Smooth muscle cell (in vitro differentiated cells): ENCODE data around the gene EXOC3. TPM values are rescaled to one million over a fixed set of nuclear protein-coding genes. Genes with fewer than 3 reads are reported as not detected.

Source experiments
- DNase-seq: peaks from one replicate; lab custom pipeline; 2025; ENCODE audit not compliant: unreplicated experiment; lab: John Stamatoyannopoulos, UW
- H2AFZ ChIP-seq: fragments of 200-600 bp; sonication (generic); 2 replicates; pipeline ENCODE4 v1.6.0; 2016; ENCODE audit warnings: antibody characterized with exemption, low read depth, mild to moderate bottlenecking
- H3F3A ChIP-seq: fragments of 200-600 bp; sonication (generic); 2 replicates; pipeline ENCODE4 v1.6.0; 2017; ENCODE audit warnings: antibody characterized with exemption, low read depth
- H3K27ac ChIP-seq: fragments of 200-600 bp; sonication (generic); 2 replicates; pipeline ENCODE4 v1.5.1; 2016; ENCODE audit warnings: low read depth, mild to moderate bottlenecking
- H3K27me3 ChIP-seq: fragments of 200-600 bp; sonication (generic); 2 replicates; pipeline ENCODE4 v1.6.1; 2016; ENCODE audit warnings: low read depth, mild to moderate bottlenecking
- H3K36me3 ChIP-seq: fragments of 200-600 bp; sonication (generic); 2 replicates; pipeline ENCODE4 v1.5.1; 2016; ENCODE audit warnings: low read depth
- H3K4me1 ChIP-seq: fragments of 200-600 bp; sonication (generic); 2 replicates; pipeline ENCODE4 v1.5.1; 2016; ENCODE audit warnings: low read depth
- H3K4me2 ChIP-seq: fragments of 200-600 bp; sonication (generic); 2 replicates; pipeline ENCODE4 v1.6.0; 2016; ENCODE audit warnings: mild to moderate bottlenecking
- H3K4me3 ChIP-seq: fragments of 200-600 bp; sonication (generic); 2 replicates; pipeline ENCODE4 v1.5.1; 2016; ENCODE audit warnings: mild to moderate bottlenecking
- H3K79me2 ChIP-seq: fragments of 200-600 bp; sonication (generic); 2 replicates; pipeline ENCODE4 v1.6.0; 2016; ENCODE audit warnings: low read depth, mild to moderate bottlenecking
- H3K9ac ChIP-seq: fragments of 200-600 bp; sonication (generic); 2 replicates; pipeline ENCODE4 v1.6.0; 2016; ENCODE audit warnings: low read depth
- H3K9me3 ChIP-seq: fragments of 200-600 bp; sonication (generic); replicated peaks from 2 replicates; pipeline ENCODE4 v1.5.1; 2016; ENCODE audit warnings: low read depth
- H4K20me1 ChIP-seq: fragments of 200-600 bp; sonication (generic); 2 replicates; pipeline ENCODE4 v1.6.0; 2016; ENCODE audit warnings: low read depth
- WGBS: methylation state at CpG from one replicate; pipeline ENCODE4 v1.1.7; 2016; ENCODE audit warnings: low lambda C conversion rate; 5-methylcytosine and 5-hydroxymethylcytosine counted together
- polyA plus RNA-seq: library from polyadenylated mRNA; unstranded; fragments of >200 nt; fragmentation: Nextera tagmentation; extraction: Ambion mirVana; gene quantifications from 2 replicates; pipeline ENCODE4 v1.2.1, GENCODE V29; 2016
- total RNA-seq: library from RNA; depleted of rRNA; stranded (reverse); fragments of >200 nt; gene quantifications from 2 replicates; pipeline ENCODE4 v1.2.3, GENCODE V29; 2014
- TF ChIP-seq, protein P1 (sequence below): fragments of 200-600 bp; sonication (generic); IDR thresholded peaks from 2 replicates; pipeline ENCODE4 v1.5.1; 2017; ENCODE audit warnings: borderline replicate concordance, mild to moderate bottlenecking, antibody characterized with exemption; ENCODE audit not compliant: insufficient read depth, poor library complexity, severe bottlenecking

Gene EXOC3
- total and polyA plus RNA-seq, 2 experiments from 2014 or later, result 23.6 to 30.5 TPM

DNA sequence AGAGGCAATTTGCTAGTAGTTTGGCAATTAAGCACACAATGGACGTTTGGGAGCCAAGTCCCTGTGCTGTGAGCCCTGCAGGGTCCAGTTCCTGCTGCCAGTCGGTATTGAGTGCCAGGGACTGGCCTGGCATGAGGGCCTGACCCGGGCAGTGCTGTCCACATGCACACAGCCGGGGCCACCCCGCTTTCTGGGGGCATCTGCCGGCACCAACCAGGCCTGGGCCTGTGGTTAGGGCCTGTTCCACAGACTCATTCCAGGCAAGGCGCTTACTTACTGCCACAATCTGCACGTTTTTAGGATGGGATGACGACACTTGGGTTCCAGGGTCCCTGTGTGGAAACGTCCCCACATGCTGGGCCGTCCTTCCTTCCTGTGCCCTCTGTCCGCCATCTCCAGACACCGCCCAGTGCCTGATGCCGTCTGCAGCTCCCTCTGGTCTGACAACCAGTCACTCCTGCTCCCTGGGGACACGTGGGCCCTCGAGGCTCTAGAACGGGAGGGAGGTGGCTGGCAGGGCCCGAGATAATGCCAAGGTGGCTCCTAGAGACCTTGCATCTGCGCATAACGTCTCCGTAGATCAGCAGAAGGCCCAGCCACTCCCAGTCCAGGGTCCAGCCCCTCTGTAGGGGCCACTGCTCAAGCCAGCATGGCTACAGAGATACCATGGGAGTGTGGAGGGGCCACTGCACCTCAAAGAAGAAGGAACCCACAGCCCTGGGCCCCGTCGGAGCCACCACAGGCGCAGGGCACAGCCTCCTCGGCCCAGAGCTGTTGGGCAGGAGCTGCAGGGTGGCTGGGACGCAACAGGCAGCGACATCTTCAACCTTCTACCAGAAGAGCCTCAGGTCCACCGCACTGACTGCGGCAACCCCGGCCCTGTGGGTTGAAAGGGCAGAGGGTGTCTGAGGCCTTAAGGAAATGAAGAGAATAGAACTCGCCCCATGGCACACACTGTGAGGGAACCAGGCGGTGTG lies 56.5 kb downstream of the EXOC3 start:
- Histone ChIP-seq H4K20me1 (no peaks in the 10 kb centered on the region), H3K4me1 (no peaks in the 10 kb centered on the region), H2AFZ (no peak overlapping the region), H3K27ac (no peak overlapping the region), H3K79me2 (no peaks in the 10 kb centered on the region), H3K27me3 (peaks cover 47% of the 10 kb centered on the region), H3K4me2 (no peak overlapping the region), H3K9me3 (no peaks in the 10 kb centered on the region), H3F3A (no peaks in the 10 kb centered on the region), H3K4me3 (no peak overlapping the region), H3K36me3 (no peaks in the 10 kb centered on the region), H3K9ac (no peak overlapping the region)
- TF ChIP-seq, protein P1, sequence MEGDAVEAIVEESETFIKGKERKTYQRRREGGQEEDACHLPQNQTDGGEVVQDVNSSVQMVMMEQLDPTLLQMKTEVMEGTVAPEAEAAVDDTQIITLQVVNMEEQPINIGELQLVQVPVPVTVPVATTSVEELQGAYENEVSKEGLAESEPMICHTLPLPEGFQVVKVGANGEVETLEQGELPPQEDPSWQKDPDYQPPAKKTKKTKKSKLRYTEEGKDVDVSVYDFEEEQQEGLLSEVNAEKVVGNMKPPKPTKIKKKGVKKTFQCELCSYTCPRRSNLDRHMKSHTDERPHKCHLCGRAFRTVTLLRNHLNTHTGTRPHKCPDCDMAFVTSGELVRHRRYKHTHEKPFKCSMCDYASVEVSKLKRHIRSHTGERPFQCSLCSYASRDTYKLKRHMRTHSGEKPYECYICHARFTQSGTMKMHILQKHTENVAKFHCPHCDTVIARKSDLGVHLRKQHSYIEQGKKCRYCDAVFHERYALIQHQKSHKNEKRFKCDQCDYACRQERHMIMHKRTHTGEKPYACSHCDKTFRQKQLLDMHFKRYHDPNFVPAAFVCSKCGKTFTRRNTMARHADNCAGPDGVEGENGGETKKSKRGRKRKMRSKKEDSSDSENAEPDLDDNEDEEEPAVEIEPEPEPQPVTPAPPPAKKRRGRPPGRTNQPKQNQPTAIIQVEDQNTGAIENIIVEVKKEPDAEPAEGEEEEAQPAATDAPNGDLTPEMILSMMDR, result no peak
- DNase-seq, result no peak
- 94% methylated on average over 32 of the region's 32 CpGs for WGBS

DNA sequence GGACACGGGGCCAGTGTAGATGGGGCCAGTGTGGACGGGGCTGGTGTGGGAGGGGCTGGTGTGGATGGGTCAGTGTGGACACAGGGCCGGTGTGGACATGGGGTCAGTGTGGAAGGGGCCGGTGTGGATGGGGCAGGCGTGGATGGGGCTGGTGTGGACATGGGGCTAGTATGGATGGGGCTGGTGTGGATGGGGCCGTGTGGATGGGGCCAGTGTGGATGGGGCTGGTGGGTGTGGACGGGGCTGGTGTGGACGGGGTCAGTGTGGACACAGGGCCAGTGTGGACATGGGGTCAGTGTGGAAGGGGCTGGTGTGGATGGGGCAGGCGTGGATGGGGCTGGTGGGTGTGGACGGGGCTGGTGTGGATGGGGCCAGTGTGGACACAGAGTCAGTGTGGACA lies 57.5 kb downstream of the EXOC3 start:
- peaks cover 40% of the 10 kb centered on the region for H3K27me3 ChIP-seq
- H3K4me2 ChIP-seq, result no peak overlapping the region
- TF ChIP-seq, protein P1, result no peak
- H3K36me3 ChIP-seq, result no peaks in the 10 kb centered on the region
- H3K9ac ChIP-seq, result no peak overlapping the region
- H3K9me3 ChIP-seq, result no peaks in the 10 kb centered on the region
- no peaks in the 10 kb centered on the region for H3K4me1 ChIP-seq
- no peaks in the 10 kb centered on the region for H3F3A ChIP-seq
- DNase-seq, result no peak
- WGBS, result 85% methylated on average over 3 of the region's 10 CpGs
- no peaks in the 10 kb centered on the region for H4K20me1 ChIP-seq
- H3K79me2 ChIP-seq, result no peaks in the 10 kb centered on the region
- H3K4me3 ChIP-seq, result no peak overlapping the region
- H2AFZ ChIP-seq, result no peak overlapping the region
- no peak overlapping the region for H3K27ac ChIP-seq

DNA sequence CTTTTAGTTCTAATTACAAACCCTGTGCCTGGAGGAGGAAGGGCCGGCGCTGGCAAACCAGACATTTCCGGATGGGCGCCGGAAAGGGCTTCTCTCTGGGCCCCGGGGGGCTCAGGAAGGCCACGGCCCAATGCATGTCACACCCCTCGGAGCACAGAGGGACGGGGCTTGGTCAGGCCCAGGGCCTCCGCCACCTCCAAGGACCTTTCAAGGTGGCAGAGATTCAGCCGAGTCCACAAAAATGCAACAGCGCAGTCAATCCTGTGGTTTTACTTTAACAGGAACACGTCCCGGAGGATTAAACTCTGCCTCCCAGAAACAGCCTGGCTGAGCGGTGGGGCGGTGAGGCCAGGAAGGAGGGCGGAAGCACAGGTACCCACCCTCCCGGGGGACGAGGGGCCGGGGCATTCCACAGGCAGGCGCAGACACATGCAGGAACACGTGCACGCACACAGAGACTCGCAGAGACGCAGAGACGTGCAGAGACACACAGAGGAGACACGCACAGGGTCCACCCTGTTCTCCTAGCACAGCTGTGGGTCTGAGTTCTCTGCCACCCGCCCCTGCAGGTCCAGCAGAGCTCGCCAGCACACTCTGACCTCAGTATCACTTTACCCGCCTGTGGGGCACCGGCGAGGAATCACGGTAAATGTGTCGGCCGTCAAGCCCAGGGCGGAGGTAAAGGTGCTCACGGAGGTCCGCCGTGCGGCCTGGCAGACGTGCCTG lies 58.3 kb downstream of the EXOC3 start:
- WGBS, result 92% methylated on average over 41 of the region's 41 CpGs

More for the DNA sequence above, 58.3 kb downstream of the EXOC3 start:
- H3K79me2 ChIP-seq, result no peaks in the 10 kb centered on the region
- peaks cover 34% of the 10 kb centered on the region for H3K27me3 ChIP-seq
- H3K4me2 ChIP-seq, result no peak overlapping the region
- no peak overlapping the region for H2AFZ ChIP-seq
- H3F3A ChIP-seq, result no peaks in the 10 kb centered on the region
- TF ChIP-seq, protein P1, result no peak
- no peak overlapping the region for H3K9ac ChIP-seq
- H3K27ac ChIP-seq, result no peak overlapping the region
- no peaks in the 10 kb centered on the region for H3K4me1 ChIP-seq
- no peak for DNase-seq
- no peak overlapping the region for H3K4me3 ChIP-seq
- H4K20me1 ChIP-seq, result no peaks in the 10 kb centered on the region
- H3K9me3 ChIP-seq, result no peaks in the 10 kb centered on the region
- H3K36me3 ChIP-seq, result no peaks in the 10 kb centered on the region
